Activated CD4-positive, alpha-beta T cell treated with anti-CD3 and anti-CD28 coated beads, Interleukin-2, Interleukin-4, amounts not matched to agents 100 ng/mL and 50 ng/mL, durations not matched to agents 16 hours and 8 hours (primary cell): ENCODE measurements around the gene DHX40.
"Not testable (repeated sequence)": the region's sequence is repeated elsewhere in the genome, so short reads cannot be mapped to it uniquely, and the experiment has no call there.

ENCODE experiments used
- DNase-seq: peaks from one replicate; pipeline ENCODE4 v3.0.0-alpha.2; 2020; ENCODE audit warnings: low spot score

Gene DHX40

GRCh38 chr17:59558953-59559352 is 6.5 kb upstream of the DHX40 start:
- DNase-seq, result no peak

- DNase-seq, result peak; percentile 20
Measured at GRCh38 chr17:59561042-59561441, 4.4 kb upstream of the DHX40 start.

DNA sequence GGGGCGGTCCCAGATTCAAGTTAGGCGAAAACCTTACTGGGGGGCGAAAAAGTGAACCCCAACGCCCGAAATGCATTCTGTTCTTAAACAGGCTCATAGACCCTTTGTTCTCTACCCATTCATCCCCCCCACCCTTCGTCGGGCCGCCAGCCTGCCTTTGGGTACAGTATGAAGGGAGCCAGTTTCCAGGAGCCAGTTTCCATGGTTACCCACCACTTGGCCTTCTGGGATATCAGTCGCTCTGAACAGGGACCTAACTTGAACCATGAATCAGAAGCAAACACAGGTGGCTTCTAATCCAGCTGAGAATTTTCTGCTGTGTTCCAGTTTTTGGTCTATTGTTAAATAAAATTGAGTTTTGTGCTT is 532 bp downstream of the DHX40 start:
- peak; percentile 70 for DNase-seq

- DNase-seq, result not testable (repeated sequence)
Measured at GRCh38 chr17:59569151-59569550, 3.7 kb downstream of the DHX40 start.

- DNase-seq, result peak; percentile 72
Measured at GRCh38 chr17:59572301-59572924, 7.0 kb downstream of the DHX40 start.

DNA sequence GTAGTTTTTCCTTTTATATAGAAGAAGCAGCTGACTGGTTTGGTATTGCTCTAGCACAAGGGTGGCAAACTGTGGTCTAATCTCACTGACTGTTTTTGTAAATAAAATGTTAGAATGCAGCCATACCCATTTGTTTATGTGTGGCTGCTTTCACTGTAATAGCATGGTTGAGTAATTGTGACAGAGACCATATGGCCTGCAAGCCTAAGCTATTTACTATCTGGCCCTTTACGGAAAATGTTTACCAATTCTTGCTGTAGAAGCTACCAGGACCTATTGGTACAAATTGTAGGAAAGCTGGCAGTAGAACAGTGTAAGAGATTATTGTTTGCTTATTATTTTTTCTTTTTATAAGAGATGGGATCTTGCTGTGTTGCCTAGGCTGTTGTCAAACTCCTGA is 18.8 kb downstream of the DHX40 start:
- not testable (repeated sequence) for DNase-seq

- DNase-seq, result no peak
Measured at GRCh38 chr17:59600169-59600568, 34.8 kb downstream of the DHX40 start.

DNA sequence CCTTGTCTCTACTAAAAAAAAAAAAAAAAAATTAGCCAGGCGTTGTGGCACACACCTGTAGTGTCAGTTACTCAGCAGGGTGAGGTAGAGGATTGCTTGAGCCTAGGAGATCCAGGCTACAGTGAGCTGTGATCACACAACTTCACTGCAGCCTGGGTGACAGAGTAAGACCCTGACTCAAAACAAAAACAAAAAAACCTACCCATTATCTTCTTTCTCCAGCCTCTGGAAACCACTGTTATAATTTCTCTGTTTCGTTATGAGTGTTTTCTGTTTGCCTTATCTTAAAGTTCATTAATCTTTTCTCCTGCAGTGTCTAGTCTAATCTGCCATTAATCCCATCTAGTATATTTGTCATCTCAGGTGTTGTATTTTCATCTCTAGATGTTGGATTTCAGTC is 35.7 kb downstream of the DHX40 start:
- peak; percentile 80 for DNase-seq

DNA sequence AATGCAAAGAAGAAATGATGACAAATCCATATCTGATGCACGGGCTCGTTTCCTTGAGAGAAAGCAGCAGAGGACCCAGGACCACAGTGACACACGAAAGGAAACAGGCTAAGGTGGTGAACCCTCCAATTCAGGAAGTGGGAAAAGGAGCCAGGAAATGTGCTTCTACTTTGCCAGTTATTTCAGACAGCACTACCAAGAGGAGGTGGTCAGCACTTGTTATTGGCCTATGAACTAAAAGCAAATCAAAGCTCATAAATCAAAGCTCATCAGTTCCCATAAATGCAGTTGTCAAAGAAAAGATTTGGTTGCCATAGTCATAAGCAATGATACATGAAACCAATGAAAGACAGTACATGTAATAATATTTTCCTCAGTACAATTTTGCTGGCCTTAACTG is 41.7 kb downstream of the DHX40 start:
- DNase-seq, result no peak

DNA sequence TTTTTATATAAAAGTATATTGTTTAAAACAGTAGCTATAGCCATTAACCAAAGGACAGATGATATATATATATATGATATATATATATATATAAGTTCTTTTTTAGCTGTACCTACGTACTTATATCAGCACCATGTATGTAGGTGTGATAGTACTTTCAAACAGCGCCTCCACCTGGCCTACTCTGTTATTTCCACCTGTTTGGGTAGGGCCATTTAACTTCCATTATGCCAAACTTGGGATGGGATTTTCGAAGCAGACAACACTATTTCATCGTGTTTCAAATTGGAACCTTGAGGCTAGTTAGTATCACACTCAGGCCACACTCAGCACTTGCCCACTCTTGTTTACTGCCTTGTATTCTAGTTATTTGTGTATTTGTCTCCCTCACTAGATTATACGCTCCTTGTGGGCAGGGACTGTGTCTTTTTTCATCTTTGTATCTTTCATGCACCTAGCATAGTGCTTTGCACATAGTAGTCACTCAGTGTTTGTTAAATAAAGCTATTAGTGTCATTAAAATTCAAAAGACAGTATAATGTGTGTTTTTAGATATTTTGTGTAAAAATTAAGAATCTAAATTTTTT is 42.5 kb downstream of the DHX40 start:
- no peak for DNase-seq

DNA sequence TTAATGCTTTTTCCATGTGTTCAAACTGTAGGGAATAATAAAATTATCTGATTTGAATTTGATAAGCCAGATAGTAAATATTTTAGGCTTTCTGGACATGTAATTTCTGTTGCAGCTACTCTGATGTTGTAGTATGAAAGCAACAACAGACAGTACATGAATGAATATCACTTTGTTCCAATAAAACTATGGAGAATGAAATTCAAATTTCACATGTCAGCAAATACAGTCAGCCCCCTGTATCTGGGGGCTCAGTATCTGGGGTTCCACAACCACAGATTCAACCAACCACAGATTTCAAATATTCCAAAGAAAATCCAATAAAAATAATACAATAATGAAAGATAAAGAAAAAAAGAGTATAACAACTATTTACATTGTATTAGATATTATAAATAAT is 46.1 kb downstream of the DHX40 start:
- DNase-seq, result no peak

DNA sequence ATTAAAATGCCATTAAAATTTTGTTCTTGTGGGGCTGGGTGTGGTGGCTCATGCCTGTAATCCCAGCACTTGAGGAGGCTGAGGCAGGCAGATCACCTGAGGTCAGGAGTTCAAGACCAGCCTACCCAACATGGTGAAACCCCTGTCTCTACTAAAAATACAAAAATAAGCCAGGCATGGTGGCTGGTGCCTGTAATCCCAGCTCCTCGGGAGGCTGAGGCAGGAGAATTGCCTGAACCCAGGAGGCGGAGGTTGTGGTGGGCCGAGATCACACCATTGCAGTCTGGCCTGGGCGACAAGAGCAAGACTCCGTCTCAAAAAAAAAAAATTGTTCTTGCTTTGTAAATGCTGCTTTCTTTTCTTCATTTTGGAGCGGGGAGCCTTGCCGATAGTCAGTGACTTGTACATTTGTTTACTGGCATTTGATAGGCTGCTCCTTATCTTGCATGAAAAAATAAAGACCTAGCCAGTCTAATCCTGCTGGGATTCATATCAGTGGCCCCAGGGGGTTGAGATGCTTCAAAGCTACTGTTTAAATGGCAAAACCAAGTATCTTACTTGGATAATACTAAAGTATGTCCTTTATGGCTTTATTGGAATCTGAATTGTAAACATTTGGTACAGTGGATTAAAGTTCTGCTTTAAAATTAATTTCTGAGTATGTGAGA is 51.0 kb downstream of the DHX40 start:
- DNase-seq, result no peak

DNA sequence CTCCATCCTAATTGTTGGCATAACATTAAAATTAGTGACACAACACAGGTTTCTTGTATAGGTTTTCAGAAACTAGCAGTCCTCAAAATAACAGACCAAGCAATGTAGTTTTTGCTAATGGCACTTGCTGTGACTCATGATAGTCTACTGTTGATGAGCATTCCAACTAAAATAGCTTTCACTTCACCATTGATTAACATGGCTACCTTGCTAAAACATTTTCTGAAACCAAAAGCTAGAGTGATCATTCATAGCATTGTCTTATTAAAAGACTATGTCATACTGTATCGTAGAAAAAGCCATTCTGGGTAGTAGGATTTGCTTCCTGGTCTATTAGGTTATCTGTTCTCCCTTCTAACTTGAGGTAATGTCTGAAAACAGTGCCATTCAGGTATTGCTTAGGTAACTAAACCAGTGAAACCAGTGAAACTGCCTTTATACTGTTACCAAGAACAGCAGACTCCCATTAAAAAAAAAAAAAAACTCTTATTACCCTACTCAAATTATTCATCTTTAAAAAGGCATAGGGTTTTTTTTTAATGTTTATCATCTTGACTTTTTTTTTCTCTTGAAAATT is 51.8 kb downstream of the DHX40 start:
- DNase-seq, result no peak

DNA sequence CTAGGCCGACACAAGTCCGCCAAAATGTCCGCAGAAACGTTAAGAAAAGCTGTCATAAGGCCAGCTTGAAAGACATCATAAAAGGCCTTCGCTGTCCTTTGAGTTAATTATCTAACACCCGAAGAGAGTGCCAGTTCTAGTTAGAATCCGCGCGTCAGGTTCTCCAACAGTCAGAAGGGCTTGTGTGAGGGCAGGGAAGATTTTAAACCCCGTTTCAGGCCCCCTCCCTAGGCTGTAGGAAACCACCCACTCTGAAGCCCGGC is 53.6 kb downstream of the DHX40 start:
- no peak for DNase-seq

GRCh38 chr17:59619298-59620063 is 54.1 kb downstream of the DHX40 start, which contains the start of gene CLTC:
Gene CLTC, plus strand, starts transcription at chr17:59619895. Its CDS starts 237 bp downstream, at chr17:59620132.
- peak; percentile 91 for DNase-seq

GRCh38 chr17:59620064-59620359 is 54.6 kb downstream of the DHX40 start:
- DNase-seq, result no peak

- peak; percentile 61 for DNase-seq
Measured at GRCh38 chr17:59620518-59621259, 55.3 kb downstream of the DHX40 start.

GRCh38 chr17:59621771-59622170 is 56.4 kb downstream of the DHX40 start:
- no peak for DNase-seq

DNA sequence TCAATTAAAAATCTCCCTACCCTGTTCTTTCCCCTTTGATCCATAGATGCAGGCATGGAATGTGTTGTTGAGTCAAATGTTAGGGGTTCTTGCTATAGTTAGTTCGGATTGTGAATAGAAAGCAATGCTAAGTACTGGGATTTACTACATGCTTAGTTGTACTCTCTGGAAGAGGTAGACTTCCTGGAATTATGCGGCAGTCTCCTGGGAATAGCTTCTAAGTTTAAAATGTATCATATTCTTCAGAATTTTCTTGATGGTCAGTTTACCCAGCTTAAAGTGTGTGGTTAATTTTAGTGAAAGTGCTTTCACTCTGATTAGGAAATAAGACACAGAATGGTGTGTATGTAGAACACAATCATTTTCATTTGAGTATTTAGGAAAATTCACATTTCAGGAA is 57.7 kb downstream of the DHX40 start:
- no peak for DNase-seq

DNA sequence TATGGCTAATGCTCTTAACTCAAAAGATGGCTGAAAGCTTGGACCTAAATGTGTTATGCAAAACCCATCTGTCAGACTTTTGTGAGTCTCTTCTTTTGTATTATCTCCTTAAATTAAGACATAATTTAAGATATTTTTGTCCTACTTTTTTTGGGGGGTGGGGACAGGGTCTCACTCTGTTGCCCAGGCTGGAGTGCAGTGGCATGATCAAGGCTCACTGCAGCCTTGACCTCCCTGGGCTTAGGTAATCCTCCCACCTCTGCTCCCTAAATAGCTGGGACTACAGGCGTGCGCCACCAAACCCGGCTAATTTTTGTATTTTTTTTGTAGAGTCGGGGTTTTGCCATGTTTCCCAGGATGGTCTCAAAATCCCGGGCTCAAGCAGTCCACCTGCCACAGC is 61.3 kb downstream of the DHX40 start:
- DNase-seq, result no peak

GRCh38 chr17:59627274-59627673 is 61.9 kb downstream of the DHX40 start:
- DNase-seq, result no peak

DNA sequence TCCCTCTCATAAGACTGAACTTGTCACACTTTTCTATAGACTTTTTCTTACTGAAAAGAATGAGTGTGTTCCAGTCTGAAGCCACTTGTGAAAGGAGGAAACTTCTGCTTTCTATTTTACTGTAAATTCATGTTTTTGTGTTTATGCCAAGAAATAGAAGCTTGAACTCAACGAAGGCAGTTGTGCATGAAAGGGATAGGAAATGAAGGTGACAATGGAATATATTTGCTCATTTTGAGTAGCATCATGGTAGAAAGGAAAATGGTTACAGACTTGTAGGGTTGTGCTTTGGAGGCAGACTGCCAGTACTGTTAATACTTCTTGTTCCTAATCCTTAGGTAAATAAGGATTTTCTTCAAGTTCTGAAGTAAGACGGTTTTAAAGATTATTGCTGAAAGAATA is 62.4 kb downstream of the DHX40 start:
- no peak for DNase-seq
